A549 (cell line): Measurements from ENCODE around the gene AGAP3. TPM values are rescaled to one million over a fixed set of nuclear protein-coding genes. Genes with fewer than 3 reads are reported as not detected.

Source experiments
- ATAC-seq, 2 experiments: fragments of 200-7000 bp in 1 of 2; fragments of >200 bp in 1 of 2; cut with Nextera tagmentation in 1 of 2; cut with Tn5 transposase in 1 of 2; 3 replicates each; pipeline versions ENCODE4 v1.8.0 to v1.9.1; 2018 to 2020; ENCODE audit warnings: mild to moderate bottlenecking in 1 of 2, moderate library complexity in 1 of 2
- CTCF ChIA-PET: fragments of 300-600 bp; sonication (Branson Sonifier 250); formaldehyde crosslinking; extraction: SDS; loops from one replicate; lab custom pipeline; 2021; ENCODE audit warnings: antibody characterized with exemption, inconsistent platforms; lab: Yijun Ruan, JAX
- POLR2A ChIA-PET: fragments of 350-600 bp; formaldehyde crosslinking; extraction: SDS; loops from one replicate; lab custom pipeline; 2021; ENCODE audit warnings: antibody characterized with exemption, inconsistent platforms; lab: Yijun Ruan, JAX
- DNase-seq, 2 experiments: peaks; one replicate each; pipeline versions ENCODE4 v3.0.0 to v3.0.0-alpha.2; 2011 to 2016; ENCODE audit warnings: low read depth in 1 of 2, low spot score in 1 of 2
- FAIRE-seq: peaks from 2 replicates; lab custom pipeline; 2011; peaks lifted over from hg19 to GRCh38; lab: Jason Lieb, UNC
- H3K27ac ChIP-seq, 2 experiments: fragments of >200 bp; sonication (Bioruptor Twin); formaldehyde crosslinking; 3 replicates each; pipeline ENCODE4 v1.5.1; 2016 to 2017
- H3K4me1 ChIP-seq: fragments of >200 bp; sonication (Bioruptor Twin); formaldehyde crosslinking; 3 replicates; pipeline ENCODE4 v1.6.1; 2016
- H3K4me2 ChIP-seq: fragments of >200 bp; sonication (Bioruptor Twin); formaldehyde crosslinking; 3 replicates; pipeline ENCODE4 v1.6.1; 2016
- H3K4me3 ChIP-seq: fragments of >200 bp; sonication (Bioruptor Twin); formaldehyde crosslinking; 3 replicates; pipeline ENCODE4 v1.5.1; 2016
- H3K9me3 ChIP-seq: fragments of >200 bp; sonication (Bioruptor Twin); formaldehyde crosslinking; 3 replicates; pipeline ENCODE4 v1.6.1; 2016
- BCL3 ChIP-seq: fragments of >200 bp; sonication (Bioruptor Twin); formaldehyde crosslinking; IDR thresholded peaks from 3 replicates; pipeline ENCODE4 v1.6.1; 2016
- CBX2 ChIP-seq: fragments of 200-600 bp; sonication (generic); IDR thresholded peaks from 2 replicates; pipeline ENCODE4 v1.6.1; 2016; ENCODE audit warnings: low read depth, mild to moderate bottlenecking, borderline replicate concordance
- CHD4 ChIP-seq: fragments of 200-600 bp; sonication (generic); IDR thresholded peaks from 2 replicates; pipeline ENCODE4 v1.6.1; 2016; ENCODE audit warnings: antibody characterized with exemption, mild to moderate bottlenecking, borderline replicate concordance
- EHF ChIP-seq: fragments of 250-450 bp; sonication (Bioruptor Pico); IDR thresholded peaks from 2 replicates; pipeline ENCODE4 v1.5.0; 2020; ENCODE audit warnings: mild to moderate bottlenecking
- EP300 ChIP-seq, 2 experiments: fragments of >200 bp; sonication (Bioruptor Twin); formaldehyde crosslinking; IDR thresholded peaks; 2 replicates in 1 of 2; 3 replicates in 1 of 2; pipeline ENCODE4 v1.6.1; 2016 to 2017
- FOSB ChIP-seq: fragments of 250-450 bp; sonication (Bioruptor Pico); IDR thresholded peaks from 2 replicates; pipeline ENCODE4 v1.5.0; 2020; ENCODE audit warnings: mild to moderate bottlenecking, moderate library complexity
- GATA3 ChIP-seq: IDR thresholded peaks from 2 replicates; pipeline ENCODE4 v1.6.1; 2012; ENCODE audit warnings: borderline replicate concordance
- JUN ChIP-seq, 2 experiments: fragments of >200 bp; sonication (Bioruptor Twin); formaldehyde crosslinking; IDR thresholded peaks; 2 replicates in 1 of 2; 3 replicates in 1 of 2; pipeline ENCODE4 v1.6.1; 2016 to 2017
- JUNB ChIP-seq: fragments of >200 bp; sonication (Bioruptor Twin); formaldehyde crosslinking; IDR thresholded peaks from 2 replicates; pipeline ENCODE4 v1.6.1; 2016
- MAZ ChIP-seq: fragments of 150-350 bp; IDR thresholded peaks from 2 replicates; pipeline ENCODE4 v1.6.1; 2014; ENCODE audit warnings: antibody characterized with exemption, low read depth, low read length, borderline replicate concordance
- NFE2L2 ChIP-seq: fragments of 150-350 bp; conservative IDR thresholded peaks from 2 replicates; pipeline ENCODE4 v1.6.1; 2014; ENCODE audit warnings: low read length
- NR3C1 ChIP-seq: fragments of >200 bp; sonication (Bioruptor Twin); formaldehyde crosslinking; IDR thresholded peaks from 3 replicates; pipeline ENCODE4 v1.6.1; 2017
- PHF8 ChIP-seq: fragments of 200-600 bp; sonication (generic); IDR thresholded peaks from 2 replicates; pipeline ENCODE4 v1.6.1; 2016; ENCODE audit warnings: low read depth, mild to moderate bottlenecking, antibody characterized with exemption, moderate library complexity, borderline replicate concordance
- POLR2AphosphoS2 ChIP-seq: conservative IDR thresholded peaks from 2 replicates; pipeline ENCODE4 v1.6.1; 2012; ENCODE audit warnings: low read length, improper control_type of control experiment, inconsistent platforms
- RARB ChIP-seq: fragments of 250-450 bp; sonication (Bioruptor Pico); IDR thresholded peaks from 2 replicates; pipeline ENCODE4 v1.8.0; 2021; ENCODE audit warnings: mild to moderate bottlenecking, moderate library complexity
- RNF2 ChIP-seq: fragments of 200-600 bp; sonication (generic); IDR thresholded peaks from 2 replicates; pipeline ENCODE4 v1.6.1; 2016; ENCODE audit warnings: low read depth, mild to moderate bottlenecking, antibody characterized with exemption, moderate library complexity, borderline replicate concordance
- ZC3H11A ChIP-seq: fragments of 450-650 bp; IDR thresholded peaks from 2 replicates; pipeline ENCODE4 v1.6.1; 2014; ENCODE audit warnings: antibody characterized with exemption, mild to moderate bottlenecking
- WGBS: methylation state at CpG from one replicate; pipeline ENCODE4 v1.1.6; 2017; ENCODE audit errors: missing lambda C conversion rate; 5-methylcytosine and 5-hydroxymethylcytosine counted together
- polyA plus RNA-seq, 4 experiments: library from polyadenylated mRNA; depleted of rRNA in 3 of 4; stranded (reverse); fragments of >200 nt; fragmentation: RNase III in 1 of 4; extraction: RNeasy Plus Mini Kit Qiagen cat#74134 plus additional on column Dnase treatment in 1 of 4; gene quantifications; 2 replicates in 3 of 4; 3 replicates in 1 of 4; pipeline ENCODE4 v1.2.3, GENCODE V29; 2011 to 2017
- TF ChIP-seq, protein P1 (sequence below): fragments of 250-450 bp; sonication (Bioruptor Pico); IDR thresholded peaks from 2 replicates; pipeline ENCODE4 v1.5.0; 2021; ENCODE audit warnings: mild to moderate bottlenecking, moderate library complexity, borderline replicate concordance
- TF ChIP-seq, protein P2 (sequence below): fragments of >200 bp; sonication (Bioruptor Twin); formaldehyde crosslinking; IDR thresholded peaks from 3 replicates; pipeline ENCODE4 v1.5.1; 2016
- TF ChIP-seq, protein P3 (sequence below): fragments of 450-650 bp; IDR thresholded peaks from 2 replicates; pipeline ENCODE4 v1.6.1; 2014; ENCODE audit warnings: antibody characterized with exemption

AGAP3 gene
- polyA plus RNA-seq, 2 of the 4 experiments (the other 2 are of a cell fraction), result 33.8 to 45.9 TPM

DNA sequence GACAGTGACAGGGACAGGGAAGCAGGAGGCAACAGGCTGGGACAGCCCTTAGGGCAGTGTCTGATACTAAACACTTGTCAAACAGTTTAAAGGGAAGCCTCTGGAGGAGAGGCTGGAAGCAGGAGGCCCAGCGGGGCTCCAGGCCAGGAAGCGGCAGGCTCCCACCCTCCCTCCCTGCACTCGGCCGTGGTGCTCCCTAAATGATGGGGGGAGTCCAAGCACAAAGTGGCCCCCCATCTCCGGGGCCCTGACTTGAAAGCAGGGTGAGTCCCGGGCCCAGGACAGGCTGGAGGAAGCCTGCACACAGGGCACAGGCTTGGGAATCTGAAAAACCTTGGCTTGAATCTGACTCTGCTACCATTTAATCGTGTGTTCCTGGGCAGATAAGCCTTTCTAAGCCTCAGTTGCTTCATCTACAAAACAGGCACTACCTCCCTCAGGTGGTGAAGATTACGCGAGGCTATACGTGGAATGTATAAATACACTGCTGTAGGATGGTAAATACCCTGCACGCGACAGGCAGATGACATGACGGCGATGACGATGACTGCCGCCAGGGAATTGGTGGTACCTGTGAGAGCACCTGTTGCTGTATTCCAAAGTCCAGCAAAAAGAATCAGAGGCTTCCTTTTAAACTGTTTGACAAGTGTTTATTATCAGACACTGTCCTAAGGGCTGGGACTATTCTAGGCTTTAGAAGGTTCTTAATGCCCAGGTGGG, 47.2 kb downstream of the AGAP3 start:
- no peaks in the 10 kb centered on the region for H3K9me3 ChIP-seq
- no peaks in the 10 kb centered on the region for H3K4me1 ChIP-seq
- FAIRE-seq, result no peak
- no peak overlapping the region for H3K4me2 ChIP-seq
- whole genome bisulfite sequencing, result 94% methylated on average over 15 of the region's 16 CpGs
- DNase-seq, result no peak
- CTCF ChIA-PET, result interaction anchor here (0.7 to 5.1 kb wide), 5 partner anchors 10 to 35 kb away, joined by 3 to 25 read pairs (median 4); partner anchors contain the start of gene GBX1
- TF ChIP-seq NFE2L2 (no peak), FOSB (CRISPR knock-in tag) (no peak), EHF (CRISPR knock-in tag) (no peak), CBX2 (no peak)
- TF ChIP-seq, protein P1, sequence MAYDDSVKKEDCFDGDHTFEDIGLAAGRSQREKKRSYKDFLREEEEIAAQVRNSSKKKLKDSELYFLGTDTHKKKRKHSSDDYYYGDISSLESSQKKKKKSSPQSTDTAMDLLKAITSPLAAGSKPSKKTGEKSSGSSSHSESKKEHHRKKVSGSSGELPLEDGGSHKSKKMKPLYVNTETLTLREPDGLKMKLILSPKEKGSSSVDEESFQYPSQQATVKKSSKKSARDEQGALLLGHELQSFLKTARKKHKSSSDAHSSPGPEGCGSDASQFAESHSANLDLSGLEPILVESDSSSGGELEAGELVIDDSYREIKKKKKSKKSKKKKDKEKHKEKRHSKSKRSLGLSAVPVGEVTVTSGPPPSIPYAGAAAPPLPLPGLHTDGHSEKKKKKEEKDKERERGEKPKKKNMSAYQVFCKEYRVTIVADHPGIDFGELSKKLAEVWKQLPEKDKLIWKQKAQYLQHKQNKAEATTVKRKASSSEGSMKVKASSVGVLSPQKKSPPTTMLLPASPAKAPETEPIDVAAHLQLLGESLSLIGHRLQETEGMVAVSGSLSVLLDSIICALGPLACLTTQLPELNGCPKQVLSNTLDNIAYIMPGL (CRISPR knock-in tag), result no peak
- H3K27ac ChIP-seq, result no peak overlapping the region
- POLR2A ChIA-PET, result no interaction called here
- no peak for ATAC-seq
- H3K4me3 ChIP-seq, result no peak overlapping the region

DNA sequence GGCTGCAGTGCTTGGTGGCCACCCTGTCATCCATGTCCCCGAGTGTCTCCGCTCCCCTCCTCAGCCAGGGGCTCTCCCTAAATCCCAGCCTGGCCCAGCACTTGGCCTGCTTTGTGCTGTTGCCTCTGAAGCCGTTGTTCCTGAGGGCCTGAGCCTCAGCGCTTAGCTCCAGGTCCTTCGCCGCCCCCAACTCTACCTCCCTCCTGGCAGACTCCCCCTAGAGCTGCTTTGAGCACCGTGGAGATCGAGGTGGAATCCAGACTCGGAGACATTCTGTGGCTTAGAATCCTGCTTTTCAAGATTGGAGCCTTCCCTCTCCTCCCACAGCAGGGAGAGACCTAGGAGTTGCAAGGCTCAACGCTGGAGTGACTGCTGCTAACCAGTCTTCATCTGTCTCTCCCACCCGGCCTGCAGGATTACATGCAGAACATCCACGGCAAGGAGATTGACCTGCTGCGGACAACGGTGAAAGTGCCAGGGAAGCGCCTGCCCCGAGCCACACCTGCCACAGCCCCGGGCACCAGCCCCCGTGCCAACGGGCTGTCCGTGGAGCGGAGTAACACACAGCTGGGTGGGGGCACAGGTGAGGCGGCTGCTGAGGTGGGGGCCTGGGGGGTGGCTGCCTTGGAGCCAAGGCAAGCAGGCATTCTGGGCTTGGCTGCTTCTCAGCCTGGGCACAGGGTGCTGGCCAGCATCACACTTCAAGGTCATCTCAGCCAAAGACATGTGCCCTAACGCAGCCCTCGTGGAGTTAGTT, 47.9 kb downstream of the AGAP3 start:
- H3K9me3 ChIP-seq, result no peaks in the 10 kb centered on the region
- DNase-seq (no peak), ATAC-seq (no peak), FAIRE-seq (no peak)
- no peak overlapping the region for H3K4me3 ChIP-seq
- CTCF ChIA-PET, result interaction anchor here (1.0 to 2.6 kb wide), 3 partner anchors 10 to 39 kb away, joined by 3 to 17 read pairs (median 4); no protein-coding TSS in a partner anchor
- H3K27ac ChIP-seq, result no peak overlapping the region
- TF ChIP-seq NFE2L2 (no peak), POLR2AphosphoS2 (no peak), EP300 (IDR thresholded peaks at IDR 0.05) (no peak), RARB (CRISPR knock-in tag) (no peak), NR3C1 (no peak), ZC3H11A (no peak), RNF2 (no peak), JUN (IDR thresholded peaks at IDR 0.05) (no peak), CHD4 (no peak), GATA3 (no peak), MAZ (no peak), JUNB (no peak), BCL3 (no peak), PHF8 (no peak)
- TF ChIP-seq, protein P2, sequence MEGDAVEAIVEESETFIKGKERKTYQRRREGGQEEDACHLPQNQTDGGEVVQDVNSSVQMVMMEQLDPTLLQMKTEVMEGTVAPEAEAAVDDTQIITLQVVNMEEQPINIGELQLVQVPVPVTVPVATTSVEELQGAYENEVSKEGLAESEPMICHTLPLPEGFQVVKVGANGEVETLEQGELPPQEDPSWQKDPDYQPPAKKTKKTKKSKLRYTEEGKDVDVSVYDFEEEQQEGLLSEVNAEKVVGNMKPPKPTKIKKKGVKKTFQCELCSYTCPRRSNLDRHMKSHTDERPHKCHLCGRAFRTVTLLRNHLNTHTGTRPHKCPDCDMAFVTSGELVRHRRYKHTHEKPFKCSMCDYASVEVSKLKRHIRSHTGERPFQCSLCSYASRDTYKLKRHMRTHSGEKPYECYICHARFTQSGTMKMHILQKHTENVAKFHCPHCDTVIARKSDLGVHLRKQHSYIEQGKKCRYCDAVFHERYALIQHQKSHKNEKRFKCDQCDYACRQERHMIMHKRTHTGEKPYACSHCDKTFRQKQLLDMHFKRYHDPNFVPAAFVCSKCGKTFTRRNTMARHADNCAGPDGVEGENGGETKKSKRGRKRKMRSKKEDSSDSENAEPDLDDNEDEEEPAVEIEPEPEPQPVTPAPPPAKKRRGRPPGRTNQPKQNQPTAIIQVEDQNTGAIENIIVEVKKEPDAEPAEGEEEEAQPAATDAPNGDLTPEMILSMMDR, result no peak
- TF ChIP-seq, protein P1 (CRISPR knock-in tag), result no peak
- TF ChIP-seq, protein P3, sequence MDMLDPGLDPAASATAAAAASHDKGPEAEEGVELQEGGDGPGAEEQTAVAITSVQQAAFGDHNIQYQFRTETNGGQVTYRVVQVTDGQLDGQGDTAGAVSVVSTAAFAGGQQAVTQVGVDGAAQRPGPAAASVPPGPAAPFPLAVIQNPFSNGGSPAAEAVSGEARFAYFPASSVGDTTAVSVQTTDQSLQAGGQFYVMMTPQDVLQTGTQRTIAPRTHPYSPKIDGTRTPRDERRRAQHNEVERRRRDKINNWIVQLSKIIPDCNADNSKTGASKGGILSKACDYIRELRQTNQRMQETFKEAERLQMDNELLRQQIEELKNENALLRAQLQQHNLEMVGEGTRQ, result no peak
- TF ChIP-seq, all 56 proteins: peak for 0
- 96% methylated on average over 20 of the region's 24 CpGs for WGBS
- Histone ChIP-seq H3K4me2 (no peak overlapping the region), H3K4me1 (no peaks in the 10 kb centered on the region)
- POLR2A ChIA-PET, result no interaction called here
